Prostate gland (tissue), 2 donors: Measurements from ENCODE around the gene ANXA2R.

ENCODE experiments used
- POLR2AphosphoS5 ChIP-seq: sonication (generic); formaldehyde crosslinking; IDR thresholded peaks from one replicate; pipeline ENCODE4 v1.6.1; 2017; ENCODE audit warnings: antibody characterized with exemption
- TF ChIP-seq, protein P1 (sequence below), 4 experiments: fragments of 200-600 bp in 2 of 4; fragments of 450-650 bp in 2 of 4; sonication (generic) in 2 of 4; IDR thresholded peaks; 1 replicate in 3 of 4; 2 replicates in 1 of 4; pipeline ENCODE4 v1.5.1; 2016 to 2019; ENCODE audit warnings: antibody characterized with exemption in 4 of 4, mild to moderate bottlenecking in 2 of 4, moderate library complexity in 2 of 4

DNA sequence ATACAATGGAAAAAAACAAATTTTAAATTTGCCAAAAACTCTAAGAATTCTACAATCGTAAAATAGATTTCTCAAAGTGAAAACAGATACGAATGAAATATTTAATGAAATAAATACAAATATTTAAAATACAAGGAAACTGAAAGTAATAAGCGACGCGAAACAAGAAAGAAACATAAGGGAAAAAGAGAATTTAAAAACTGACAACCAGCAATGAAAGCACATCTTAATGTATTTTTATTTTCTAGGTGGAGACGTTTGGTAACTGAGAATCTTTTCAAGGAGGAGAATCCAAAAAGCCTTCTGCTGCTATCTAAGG is 1.0 kb downstream of the ANXA2R start:
- TF ChIP-seq, protein P1, sequence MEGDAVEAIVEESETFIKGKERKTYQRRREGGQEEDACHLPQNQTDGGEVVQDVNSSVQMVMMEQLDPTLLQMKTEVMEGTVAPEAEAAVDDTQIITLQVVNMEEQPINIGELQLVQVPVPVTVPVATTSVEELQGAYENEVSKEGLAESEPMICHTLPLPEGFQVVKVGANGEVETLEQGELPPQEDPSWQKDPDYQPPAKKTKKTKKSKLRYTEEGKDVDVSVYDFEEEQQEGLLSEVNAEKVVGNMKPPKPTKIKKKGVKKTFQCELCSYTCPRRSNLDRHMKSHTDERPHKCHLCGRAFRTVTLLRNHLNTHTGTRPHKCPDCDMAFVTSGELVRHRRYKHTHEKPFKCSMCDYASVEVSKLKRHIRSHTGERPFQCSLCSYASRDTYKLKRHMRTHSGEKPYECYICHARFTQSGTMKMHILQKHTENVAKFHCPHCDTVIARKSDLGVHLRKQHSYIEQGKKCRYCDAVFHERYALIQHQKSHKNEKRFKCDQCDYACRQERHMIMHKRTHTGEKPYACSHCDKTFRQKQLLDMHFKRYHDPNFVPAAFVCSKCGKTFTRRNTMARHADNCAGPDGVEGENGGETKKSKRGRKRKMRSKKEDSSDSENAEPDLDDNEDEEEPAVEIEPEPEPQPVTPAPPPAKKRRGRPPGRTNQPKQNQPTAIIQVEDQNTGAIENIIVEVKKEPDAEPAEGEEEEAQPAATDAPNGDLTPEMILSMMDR (IDR thresholded peaks at IDR 0.05) = no peak
- TF ChIP-seq POLR2AphosphoS5 = no peak
